ENCODE measurements around the gene RNF13. TPM values are rescaled to one million over a fixed set of nuclear protein-coding genes. Genes with fewer than 3 reads are reported as not detected.
"Not testable (repeated sequence)": the region's sequence is repeated elsewhere in the genome, so short reads cannot be mapped to it uniquely, and the experiment has no call there.

RNF13 gene
- total RNA-seq, 2 donors from 2014 or later: 51.9 to 84.0 TPM

GRCh38 chr3:149933008-149933407 is 120.0 kb downstream of the RNF13 start:
- ATAC-seq (ENCODE audit: insufficient number of reproducible peaks, low FRiP score, low read depth): no peak

GRCh38 chr3:149933858-149934257 is 120.8 kb downstream of the RNF13 start:
- Histone ChIP-seq H3K27me3 (replicated peaks; ENCODE audit: insufficient read depth) (no peaks in the 10 kb centered on the region), H3K9me3 (no peaks in the 10 kb centered on the region), H3K27ac (no peak overlapping the region), H3K4me3 (no peak overlapping the region), H3K4me1 (ENCODE audit: control insufficient read depth in 1 of 2, low read depth in 2 of 2) (peaks cover 6 to 15% of the 10 kb centered on the region in 2 donors), H3K36me3 (no peaks in the 10 kb centered on the region)
- TF ChIP-seq, protein P1, sequence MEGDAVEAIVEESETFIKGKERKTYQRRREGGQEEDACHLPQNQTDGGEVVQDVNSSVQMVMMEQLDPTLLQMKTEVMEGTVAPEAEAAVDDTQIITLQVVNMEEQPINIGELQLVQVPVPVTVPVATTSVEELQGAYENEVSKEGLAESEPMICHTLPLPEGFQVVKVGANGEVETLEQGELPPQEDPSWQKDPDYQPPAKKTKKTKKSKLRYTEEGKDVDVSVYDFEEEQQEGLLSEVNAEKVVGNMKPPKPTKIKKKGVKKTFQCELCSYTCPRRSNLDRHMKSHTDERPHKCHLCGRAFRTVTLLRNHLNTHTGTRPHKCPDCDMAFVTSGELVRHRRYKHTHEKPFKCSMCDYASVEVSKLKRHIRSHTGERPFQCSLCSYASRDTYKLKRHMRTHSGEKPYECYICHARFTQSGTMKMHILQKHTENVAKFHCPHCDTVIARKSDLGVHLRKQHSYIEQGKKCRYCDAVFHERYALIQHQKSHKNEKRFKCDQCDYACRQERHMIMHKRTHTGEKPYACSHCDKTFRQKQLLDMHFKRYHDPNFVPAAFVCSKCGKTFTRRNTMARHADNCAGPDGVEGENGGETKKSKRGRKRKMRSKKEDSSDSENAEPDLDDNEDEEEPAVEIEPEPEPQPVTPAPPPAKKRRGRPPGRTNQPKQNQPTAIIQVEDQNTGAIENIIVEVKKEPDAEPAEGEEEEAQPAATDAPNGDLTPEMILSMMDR (IDR thresholded peaks at IDR 0.05): no peak
- no peak for DNase-seq (ENCODE audit: low spot score)
- ATAC-seq (ENCODE audit: insufficient number of reproducible peaks, low FRiP score, low read depth): no peak

More at GRCh38 chr3:149933008-149933407, 120.0 kb downstream of the RNF13 start:
- Histone ChIP-seq H3K4me3 (no peak overlapping the region), H3K27ac (no peak overlapping the region), H3K27me3 (replicated peaks; ENCODE audit: insufficient read depth) (no peaks in the 10 kb centered on the region), H3K36me3 (no peaks in the 10 kb centered on the region), H3K4me1 (ENCODE audit: control insufficient read depth in 1 of 2, low read depth in 2 of 2) (peaks cover 6 to 11% of the 10 kb centered on the region in 2 donors), H3K9me3 (no peaks in the 10 kb centered on the region)
- TF ChIP-seq, protein P1 (IDR thresholded peaks at IDR 0.05): no peak
- DNase-seq (ENCODE audit: low spot score): no peak

DNA sequence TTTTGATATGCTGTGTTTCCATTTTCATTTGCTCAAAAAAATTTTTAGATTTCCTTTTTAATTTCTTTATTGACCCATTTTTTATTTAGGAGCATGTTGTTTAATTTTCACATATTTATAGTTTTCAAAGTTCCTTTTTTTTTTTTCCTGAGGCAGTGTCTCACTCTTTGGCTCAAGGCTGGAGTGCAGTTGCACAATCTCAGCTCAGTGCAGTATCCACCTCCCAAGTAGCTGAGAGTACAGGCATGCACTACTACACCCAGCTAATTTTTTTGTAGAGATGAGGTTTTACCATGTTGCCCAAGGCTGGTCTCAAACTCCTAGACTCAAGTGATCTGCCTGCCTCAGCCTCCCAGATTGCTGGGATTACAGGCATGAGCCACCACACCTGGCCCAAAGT is 121.5 kb downstream of the RNF13 start:
- TF ChIP-seq, protein P1 (IDR thresholded peaks at IDR 0.05): no peak
- H3K4me3 ChIP-seq: no peak overlapping the region
- H3K36me3 ChIP-seq: no peaks in the 10 kb centered on the region
- H3K4me1 ChIP-seq (ENCODE audit: control insufficient read depth in 1 of 2, low read depth in 2 of 2): peaks cover 7 to 21% of the 10 kb centered on the region in 2 donors
- H3K9me3 ChIP-seq: no peaks in the 10 kb centered on the region
- no peak for ATAC-seq (ENCODE audit: insufficient number of reproducible peaks, low FRiP score, low read depth)
- H3K27me3 ChIP-seq (replicated peaks; ENCODE audit: insufficient read depth): no peaks in the 10 kb centered on the region
- DNase-seq (ENCODE audit: low spot score): peak; percentile 13
- no peak overlapping the region for H3K27ac ChIP-seq

DNA sequence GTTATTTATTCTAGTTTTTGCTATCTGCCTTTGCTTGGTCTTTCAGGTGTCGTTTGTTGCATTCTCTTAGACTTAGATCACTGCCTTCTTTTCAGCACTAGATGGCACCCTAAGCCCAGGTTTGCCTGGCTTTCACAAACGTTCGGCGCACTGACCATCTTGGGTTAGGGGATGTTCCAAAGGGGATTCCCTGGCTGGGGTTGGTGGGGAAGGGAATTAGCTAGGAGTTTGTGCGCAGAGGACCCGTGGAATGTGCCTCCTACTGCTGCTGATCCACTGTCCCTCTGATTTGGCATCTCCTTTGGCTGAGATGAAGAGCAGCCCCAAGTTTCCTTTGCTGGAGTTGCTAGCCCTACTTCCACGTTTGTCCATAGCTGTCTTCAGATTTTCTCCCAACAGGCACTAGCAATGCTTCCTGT is 123.8 kb downstream of the RNF13 start:
- Histone ChIP-seq H3K9me3 (no peaks in the 10 kb centered on the region), H3K27ac (peak overlapping the region in 1 of 2 donors; percentile 34), H3K27me3 (replicated peaks; ENCODE audit: insufficient read depth) (no peaks in the 10 kb centered on the region), H3K36me3 (no peaks in the 10 kb centered on the region), H3K4me3 (peak overlapping the region; percentile 41), H3K4me1 (ENCODE audit: control insufficient read depth in 1 of 2, low read depth in 2 of 2) (peaks cover 16 to 24% of the 10 kb centered on the region in 2 donors)
- TF ChIP-seq, protein P1 (IDR thresholded peaks at IDR 0.05): peak; percentile 51
- ATAC-seq (ENCODE audit: insufficient number of reproducible peaks, low FRiP score, low read depth) (no peak), DNase-seq (ENCODE audit: low spot score) (no peak)

GRCh38 chr3:149938392-149939055 is 125.5 kb downstream of the RNF13 start:
- H3K36me3 ChIP-seq; H3K9me3 ChIP-seq; H3K27me3 ChIP-seq (replicated peaks; ENCODE audit: insufficient read depth); H3K4me3 ChIP-seq; H3K27ac ChIP-seq; ATAC-seq (ENCODE audit: insufficient number of reproducible peaks, low FRiP score, low read depth); DNase-seq (ENCODE audit: low spot score): not testable (repeated sequence)
- peaks cover 16 to 27% of the 10 kb centered on the region in 2 donors for H3K4me1 ChIP-seq (ENCODE audit: control insufficient read depth in 1 of 2, low read depth in 2 of 2)
